HL-60 (cell line): ENCODE measurements around the gene STPG4.
"Not testable (repeated sequence)": the region's sequence is repeated elsewhere in the genome, so short reads cannot be mapped to it uniquely, and the experiment has no call there.

ENCODE experiments used
- DNase-seq, 2 experiments: peaks; one replicate each; pipeline ENCODE4 v3.0.0-alpha.2; 2010 to 2020; ENCODE audit warnings: low read depth in 1 of 2, low spot score in 1 of 2
- H3K27ac ChIP-seq: fragments of 250-450 bp; sonication (Bioruptor Pico); replicated peaks from 2 replicates; pipeline ENCODE4 v1.5.1; 2020; ENCODE audit warnings: mild to moderate bottlenecking, moderate library complexity
- H3K27me3 ChIP-seq: fragments of 250-450 bp; sonication (Bioruptor Pico); 2 replicates; pipeline ENCODE4 v1.5.1; 2021; ENCODE audit warnings: mild to moderate bottlenecking, moderate library complexity; ENCODE audit not compliant: insufficient read depth, poor library complexity, severe bottlenecking
- H3K4me3 ChIP-seq: replicated peaks from 2 replicates; pipeline ENCODE4 v1.5.1; 2011; ENCODE audit warnings: mild to moderate bottlenecking, control low read depth, low read length; ENCODE audit not compliant: insufficient read depth
- GABPA ChIP-seq: IDR thresholded peaks from 2 replicates; pipeline ENCODE4 v1.6.1; 2012; ENCODE audit warnings: low read depth
- POLR2AphosphoS5 ChIP-seq: IDR thresholded peaks from 2 replicates; pipeline ENCODE4 v1.6.1; 2012; ENCODE audit warnings: low read depth
- SPI1 ChIP-seq: IDR thresholded peaks from 2 replicates; pipeline ENCODE4 v1.6.1; 2012; ENCODE audit warnings: low read depth, mild to moderate bottlenecking, borderline replicate concordance
- TF ChIP-seq, protein P1 (sequence below): IDR thresholded peaks from 2 replicates; pipeline ENCODE4 v1.6.1; 2012; ENCODE audit warnings: low read depth; ENCODE audit not compliant: insufficient replicate concordance
- TF ChIP-seq, protein P2 (sequence below): IDR thresholded peaks from one replicate; pipeline ENCODE4 v1.5.1; 2011; ENCODE audit warnings: low read length, control low read depth, inconsistent platforms; ENCODE audit not compliant: insufficient read depth

The STPG4 gene

DNA sequence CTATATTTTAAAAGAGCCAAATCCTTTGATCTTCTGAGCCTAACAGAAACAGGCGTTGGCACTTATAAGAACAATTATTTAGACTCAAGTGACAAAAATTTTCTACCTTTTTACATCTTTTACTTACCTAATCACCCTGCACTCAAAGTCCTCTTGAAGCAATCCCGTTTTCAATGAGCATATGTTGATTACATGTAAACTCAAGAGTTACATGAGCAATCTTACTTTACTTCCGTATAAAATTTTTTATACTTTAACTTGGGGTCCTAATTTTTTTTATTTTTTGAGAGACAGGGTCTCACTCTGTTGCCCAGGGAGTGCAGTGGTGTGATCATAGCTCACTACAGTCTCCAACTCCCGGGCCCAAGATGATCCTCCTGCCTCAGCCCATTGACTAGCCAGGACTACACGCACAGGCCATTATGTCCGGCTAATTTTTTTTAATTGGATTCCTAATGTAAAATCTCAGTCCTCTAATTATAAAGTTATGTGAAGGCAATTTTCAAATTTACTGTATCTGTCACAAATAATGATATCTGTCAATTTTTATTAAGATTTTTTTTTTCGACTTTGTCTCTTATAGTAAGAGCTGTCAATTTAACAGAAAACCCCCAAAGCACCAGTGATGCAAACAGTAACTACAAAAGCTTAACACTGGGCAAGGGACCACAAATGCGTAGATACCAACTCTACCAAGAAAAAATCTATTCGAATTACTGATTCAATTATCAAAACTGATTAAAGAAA is 19.1 kb upstream of the STPG4 start:
- H3K27ac ChIP-seq = no peak overlapping the region
- no peaks in the 10 kb centered on the region for H3K27me3 ChIP-seq
- TF ChIP-seq, protein P1, sequence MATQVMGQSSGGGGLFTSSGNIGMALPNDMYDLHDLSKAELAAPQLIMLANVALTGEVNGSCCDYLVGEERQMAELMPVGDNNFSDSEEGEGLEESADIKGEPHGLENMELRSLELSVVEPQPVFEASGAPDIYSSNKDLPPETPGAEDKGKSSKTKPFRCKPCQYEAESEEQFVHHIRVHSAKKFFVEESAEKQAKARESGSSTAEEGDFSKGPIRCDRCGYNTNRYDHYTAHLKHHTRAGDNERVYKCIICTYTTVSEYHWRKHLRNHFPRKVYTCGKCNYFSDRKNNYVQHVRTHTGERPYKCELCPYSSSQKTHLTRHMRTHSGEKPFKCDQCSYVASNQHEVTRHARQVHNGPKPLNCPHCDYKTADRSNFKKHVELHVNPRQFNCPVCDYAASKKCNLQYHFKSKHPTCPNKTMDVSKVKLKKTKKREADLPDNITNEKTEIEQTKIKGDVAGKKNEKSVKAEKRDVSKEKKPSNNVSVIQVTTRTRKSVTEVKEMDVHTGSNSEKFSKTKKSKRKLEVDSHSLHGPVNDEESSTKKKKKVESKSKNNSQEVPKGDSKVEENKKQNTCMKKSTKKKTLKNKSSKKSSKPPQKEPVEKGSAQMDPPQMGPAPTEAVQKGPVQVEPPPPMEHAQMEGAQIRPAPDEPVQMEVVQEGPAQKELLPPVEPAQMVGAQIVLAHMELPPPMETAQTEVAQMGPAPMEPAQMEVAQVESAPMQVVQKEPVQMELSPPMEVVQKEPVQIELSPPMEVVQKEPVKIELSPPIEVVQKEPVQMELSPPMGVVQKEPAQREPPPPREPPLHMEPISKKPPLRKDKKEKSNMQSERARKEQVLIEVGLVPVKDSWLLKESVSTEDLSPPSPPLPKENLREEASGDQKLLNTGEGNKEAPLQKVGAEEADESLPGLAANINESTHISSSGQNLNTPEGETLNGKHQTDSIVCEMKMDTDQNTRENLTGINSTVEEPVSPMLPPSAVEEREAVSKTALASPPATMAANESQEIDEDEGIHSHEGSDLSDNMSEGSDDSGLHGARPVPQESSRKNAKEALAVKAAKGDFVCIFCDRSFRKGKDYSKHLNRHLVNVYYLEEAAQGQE = no peak
- no peak for DNase-seq
- H3K4me3 ChIP-seq = peak overlapping the region; percentile 93

DNA sequence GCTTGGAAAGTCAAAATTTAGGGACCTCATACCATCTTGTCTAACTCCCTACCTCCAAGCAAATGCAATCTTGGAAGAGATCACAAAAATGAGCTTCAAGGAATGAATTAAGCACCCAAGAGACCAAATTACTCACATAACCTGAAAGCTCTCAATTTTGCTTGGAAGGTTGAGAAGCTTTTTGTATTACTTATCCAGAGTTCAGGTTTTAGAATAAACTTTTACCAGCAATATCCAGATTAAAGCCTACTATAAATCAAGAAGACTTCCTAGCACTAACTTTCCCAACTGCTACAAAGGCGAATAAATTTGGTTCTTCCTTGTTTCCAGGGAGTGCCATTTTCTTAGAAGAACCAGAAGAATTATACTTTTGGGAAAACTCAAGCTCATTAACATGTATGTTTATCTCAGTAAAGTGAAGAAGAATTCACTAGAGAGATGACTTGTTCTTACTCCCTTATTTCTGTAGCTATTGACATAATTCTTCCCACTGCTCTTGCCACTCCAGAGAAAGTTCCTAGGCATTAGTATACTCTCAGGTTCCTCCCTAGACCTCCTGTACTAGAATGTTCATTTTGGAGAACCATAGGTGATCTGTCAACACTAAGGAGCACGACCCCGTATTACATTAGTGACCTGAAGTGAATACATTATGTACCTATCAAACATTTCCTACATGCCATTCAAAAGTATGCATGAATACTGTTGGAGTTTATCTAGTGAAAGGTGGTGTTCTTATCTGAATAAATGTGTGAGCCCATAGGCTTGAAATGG is 18.0 kb upstream of the STPG4 start:
- DNase-seq = no peak
- Histone ChIP-seq H3K27me3 (no peaks in the 10 kb centered on the region), H3K4me3 (peak overlapping the region; percentile 25), H3K27ac (no peak overlapping the region)
- TF ChIP-seq POLR2AphosphoS5 = no peak
- no peak for TF ChIP-seq GABPA

DNA sequence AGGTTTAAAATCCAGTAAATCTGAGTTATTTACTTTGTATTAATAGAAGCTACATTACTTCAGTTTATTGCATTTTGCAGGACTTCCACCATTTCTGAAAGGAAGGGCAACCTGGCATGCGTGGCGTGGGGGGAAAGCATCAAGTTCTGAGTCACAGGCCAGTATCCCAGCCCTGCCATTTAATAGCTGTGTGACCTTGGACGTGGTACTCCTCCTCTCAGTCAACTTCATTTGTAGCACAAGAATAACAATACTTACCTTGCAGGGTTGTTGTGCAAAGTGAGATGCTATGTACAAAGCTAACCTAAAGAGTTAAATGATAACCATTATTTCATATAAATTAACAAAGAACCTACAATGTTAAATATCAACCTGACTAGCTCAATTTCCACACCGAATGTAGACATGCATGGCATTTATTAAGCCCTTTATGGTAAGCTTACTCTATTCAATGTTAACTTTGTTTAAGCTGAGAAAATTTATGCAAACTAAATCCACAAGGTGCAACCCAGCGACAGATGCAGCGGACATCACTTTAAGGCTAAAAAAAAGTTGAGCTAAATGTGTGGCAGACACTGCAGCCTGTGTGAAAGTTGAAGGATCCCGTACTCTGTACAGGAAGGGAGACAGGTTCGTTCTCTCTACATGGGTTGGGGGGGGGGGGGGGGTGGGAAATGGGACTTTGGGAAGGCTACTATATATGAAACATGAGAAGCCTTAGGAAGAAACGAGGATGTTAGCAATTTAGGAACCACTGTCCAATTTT is 17.2 kb upstream of the STPG4 start:
- DNase-seq = no peak
- no peak for TF ChIP-seq SPI1
- TF ChIP-seq POLR2AphosphoS5 = no peak
- TF ChIP-seq, protein P1 = no peak
- TF ChIP-seq, protein P2, sequence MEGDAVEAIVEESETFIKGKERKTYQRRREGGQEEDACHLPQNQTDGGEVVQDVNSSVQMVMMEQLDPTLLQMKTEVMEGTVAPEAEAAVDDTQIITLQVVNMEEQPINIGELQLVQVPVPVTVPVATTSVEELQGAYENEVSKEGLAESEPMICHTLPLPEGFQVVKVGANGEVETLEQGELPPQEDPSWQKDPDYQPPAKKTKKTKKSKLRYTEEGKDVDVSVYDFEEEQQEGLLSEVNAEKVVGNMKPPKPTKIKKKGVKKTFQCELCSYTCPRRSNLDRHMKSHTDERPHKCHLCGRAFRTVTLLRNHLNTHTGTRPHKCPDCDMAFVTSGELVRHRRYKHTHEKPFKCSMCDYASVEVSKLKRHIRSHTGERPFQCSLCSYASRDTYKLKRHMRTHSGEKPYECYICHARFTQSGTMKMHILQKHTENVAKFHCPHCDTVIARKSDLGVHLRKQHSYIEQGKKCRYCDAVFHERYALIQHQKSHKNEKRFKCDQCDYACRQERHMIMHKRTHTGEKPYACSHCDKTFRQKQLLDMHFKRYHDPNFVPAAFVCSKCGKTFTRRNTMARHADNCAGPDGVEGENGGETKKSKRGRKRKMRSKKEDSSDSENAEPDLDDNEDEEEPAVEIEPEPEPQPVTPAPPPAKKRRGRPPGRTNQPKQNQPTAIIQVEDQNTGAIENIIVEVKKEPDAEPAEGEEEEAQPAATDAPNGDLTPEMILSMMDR = no peak
- no peak for TF ChIP-seq GABPA
- Histone ChIP-seq H3K4me3 (peak overlapping the region; percentile 25; the same call in 1 of the 2 replicates), H3K27me3 (no peaks in the 10 kb centered on the region), H3K27ac (no peak overlapping the region)

DNA sequence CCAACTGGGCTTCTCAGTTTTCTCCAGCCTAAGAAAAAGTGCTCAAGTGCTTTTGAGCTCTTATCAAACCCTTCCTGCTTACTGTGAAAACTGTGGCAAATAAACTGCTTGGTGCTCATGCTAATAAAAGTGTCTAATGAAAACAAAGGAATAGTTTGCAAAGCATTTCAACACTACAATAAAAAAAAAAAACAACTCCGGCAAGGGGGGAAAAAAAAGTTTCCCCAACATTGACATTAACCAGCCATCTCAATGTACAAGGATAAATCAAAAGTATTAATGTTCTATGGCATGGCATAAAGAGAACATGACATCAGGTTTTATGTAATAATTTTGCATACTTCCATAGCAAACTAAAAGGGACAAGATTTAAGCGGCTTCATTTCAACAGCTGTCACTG is 14.7 kb upstream of the STPG4 start:
- Histone ChIP-seq H3K27ac (no peak overlapping the region), H3K4me3 (no peak overlapping the region), H3K27me3 (no peaks in the 10 kb centered on the region)
- TF ChIP-seq SPI1 = no peak
- no peak for TF ChIP-seq GABPA
- TF ChIP-seq, protein P1 = no peak
- DNase-seq = no peak

DNA sequence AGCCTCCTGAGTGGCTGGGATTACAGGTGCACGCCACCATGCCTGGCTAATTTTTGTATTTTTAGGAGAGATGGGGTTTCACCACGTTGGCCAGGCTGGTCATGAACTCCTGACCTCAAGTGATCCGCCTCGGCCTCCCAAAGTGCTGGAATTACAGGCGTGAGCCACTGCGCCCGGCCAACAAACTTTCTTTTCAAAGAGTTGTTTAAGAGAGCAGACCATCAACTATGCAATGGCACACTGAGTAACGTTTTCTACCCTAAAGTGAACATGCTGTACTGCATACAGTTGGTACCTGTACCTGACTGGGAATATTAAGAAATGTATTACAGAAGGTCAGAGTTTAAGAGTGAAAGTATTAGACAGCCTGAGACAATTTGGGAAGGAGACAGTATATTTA is 13.8 kb upstream of the STPG4 start:
- H3K27me3 ChIP-seq, H3K27ac ChIP-seq, DNase-seq, H3K4me3 ChIP-seq: not testable (repeated sequence)
